ENCODE results near the gene OBP2B.

DNA sequence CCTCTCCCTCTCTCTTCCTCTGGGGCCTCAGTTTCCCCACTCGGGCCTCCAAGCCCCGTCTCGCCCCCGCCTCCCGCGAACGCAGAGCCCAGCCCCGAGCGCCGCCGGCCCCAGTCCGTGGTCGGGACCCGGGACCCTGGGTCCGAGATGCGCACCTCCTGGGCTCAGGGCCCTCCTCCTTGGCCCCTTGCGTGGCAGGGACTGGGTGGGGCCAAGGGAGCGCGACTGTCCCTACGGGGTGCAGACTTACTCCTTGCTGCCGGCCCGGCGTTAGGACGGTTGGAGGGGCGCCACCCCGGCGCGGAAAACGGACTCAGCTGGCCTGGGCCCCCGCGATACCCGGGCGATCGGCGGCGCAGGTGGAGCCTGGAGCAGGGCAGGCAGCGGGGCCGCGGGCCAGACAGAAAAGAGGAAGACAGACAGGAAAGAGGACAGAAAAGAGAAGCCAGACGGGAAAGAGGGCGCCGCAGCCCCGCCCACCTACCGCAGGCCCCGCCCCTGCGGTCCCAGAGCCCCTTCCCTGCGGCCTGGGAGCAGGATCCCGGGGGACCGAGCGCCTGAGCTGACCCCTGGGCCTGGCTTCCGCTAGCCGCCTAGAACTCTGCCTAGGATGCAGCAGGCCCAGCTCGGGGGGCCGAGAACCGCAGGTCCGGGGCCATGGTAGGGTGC lies 45.4 kb downstream of the OBP2B start, which contains the start of gene GBGT1:
- TF ChIP-seq RAD21 (conservative IDR thresholded peaks at IDR 0.05 in 1 of 2, IDR thresholded peaks at IDR 0.05 in 1 of 2), result no peak
- TF ChIP-seq, protein P1, sequence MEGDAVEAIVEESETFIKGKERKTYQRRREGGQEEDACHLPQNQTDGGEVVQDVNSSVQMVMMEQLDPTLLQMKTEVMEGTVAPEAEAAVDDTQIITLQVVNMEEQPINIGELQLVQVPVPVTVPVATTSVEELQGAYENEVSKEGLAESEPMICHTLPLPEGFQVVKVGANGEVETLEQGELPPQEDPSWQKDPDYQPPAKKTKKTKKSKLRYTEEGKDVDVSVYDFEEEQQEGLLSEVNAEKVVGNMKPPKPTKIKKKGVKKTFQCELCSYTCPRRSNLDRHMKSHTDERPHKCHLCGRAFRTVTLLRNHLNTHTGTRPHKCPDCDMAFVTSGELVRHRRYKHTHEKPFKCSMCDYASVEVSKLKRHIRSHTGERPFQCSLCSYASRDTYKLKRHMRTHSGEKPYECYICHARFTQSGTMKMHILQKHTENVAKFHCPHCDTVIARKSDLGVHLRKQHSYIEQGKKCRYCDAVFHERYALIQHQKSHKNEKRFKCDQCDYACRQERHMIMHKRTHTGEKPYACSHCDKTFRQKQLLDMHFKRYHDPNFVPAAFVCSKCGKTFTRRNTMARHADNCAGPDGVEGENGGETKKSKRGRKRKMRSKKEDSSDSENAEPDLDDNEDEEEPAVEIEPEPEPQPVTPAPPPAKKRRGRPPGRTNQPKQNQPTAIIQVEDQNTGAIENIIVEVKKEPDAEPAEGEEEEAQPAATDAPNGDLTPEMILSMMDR (IDR thresholded peaks at IDR 0.05), result no peak
- TF ChIP-seq SMC3 (IDR thresholded peaks at IDR 0.05), result no peak
- no peak for TF ChIP-seq ZNF302 (CRISPR knock-in tag; IDR thresholded peaks at IDR 0.05)
- TF ChIP-seq RCOR1 (IDR thresholded peaks at IDR 0.05; ENCODE audit: low read depth, low read length), result no peak
- TF ChIP-seq CHD4 (IDR thresholded peaks at IDR 0.05; ENCODE audit: borderline replicate concordance), result no peak
- TF ChIP-seq USF2 (IDR thresholded peaks at IDR 0.05), result no peak
- TF ChIP-seq REST (IDR thresholded peaks at IDR 0.05), result no peak
- no peak for TF ChIP-seq ELK1 (IDR thresholded peaks at IDR 0.05; ENCODE audit: low read depth, low read length)
- TF ChIP-seq RFX5 (IDR thresholded peaks at IDR 0.05), result no peak
- no peak; the same call in 1 of the 2 replicates for TF ChIP-seq POLR2A (IDR thresholded peaks at IDR 0.05; ENCODE audit: low read length)
